Lower leg skin (tissue), 4 donors: ENCODE results near the gene DAGLA. TPM values are rescaled to one million over a fixed set of nuclear protein-coding genes. Genes with fewer than 3 reads are reported as not detected.

ENCODE experiments used
- DNase-seq, 2 donors: peaks; one replicate each; pipeline ENCODE4 v3.0.0-alpha.2; 2019; ENCODE audit warnings: low spot score in 2 of 2
- H3K4me3 ChIP-seq: fragments of 200-600 bp; sonication (generic); 2 replicates; pipeline ENCODE4 v1.5.1; 2017; ENCODE audit warnings: mild to moderate bottlenecking, low read depth; ENCODE audit not compliant: poor library complexity, severe bottlenecking
- POLR2A ChIP-seq, 2 donors: fragments of 450-650 bp; IDR thresholded peaks; one replicate each; pipeline ENCODE4 v1.6.1; 2016 to 2017; ENCODE audit warnings: antibody characterized with exemption in 2 of 2, mild to moderate bottlenecking in 1 of 2, moderate library complexity in 1 of 2
- WGBS, 2 donors: methylation state at CpG; one replicate each; pipeline ENCODE4 v1.1.5; 2018; 5-methylcytosine and 5-hydroxymethylcytosine counted together
- intact Hi-C: fragments of 100-400 bp; cut with DNase I; formaldehyde crosslinking; loops from one replicate; pipeline ENCODE4 v1.15.0; 2023; ENCODE audit warnings: low total_unique reads
- total RNA-seq, 4 donors: library from RNA; depleted of rRNA; stranded (reverse); fragments of >200 nt; gene quantifications; one replicate each; pipeline ENCODE4 v1.1.0, GENCODE V29; 2016
- TF ChIP-seq, protein P1 (sequence below), 3 donors: fragments of 450-650 bp; IDR thresholded peaks; one replicate each; pipeline ENCODE4 v1.5.1; 2016; ENCODE audit warnings: antibody characterized with exemption in 3 of 3, mild to moderate bottlenecking in 3 of 3, moderate library complexity in 2 of 3

The DAGLA gene
- total RNA-seq, 4 donors from 2014 or later = 0.23 to 1.8 (median 0.79) TPM

DNA sequence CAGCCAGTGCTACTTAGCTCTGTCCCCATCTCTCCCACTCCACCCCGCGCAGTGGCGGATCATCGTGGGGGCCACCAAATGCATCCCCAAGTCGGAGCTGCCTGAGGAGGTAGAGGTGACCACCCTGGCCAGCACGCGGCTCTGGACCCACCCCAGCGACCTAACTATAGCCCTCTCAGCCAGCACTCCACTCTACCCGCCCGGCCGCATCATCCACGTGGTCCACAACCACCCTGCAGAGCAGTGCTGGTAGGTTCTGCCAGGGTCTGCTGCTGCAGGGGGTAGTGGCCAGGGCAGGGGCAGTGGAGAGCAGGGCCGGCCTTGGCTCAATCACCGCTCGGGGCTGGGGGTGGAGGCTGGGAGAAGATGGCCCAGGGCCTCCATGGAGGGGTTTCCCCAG, 59.2 kb downstream of the DAGLA start:
- no peak for TF ChIP-seq POLR2A (IDR thresholded peaks at IDR 0.05)
- TF ChIP-seq, protein P1, sequence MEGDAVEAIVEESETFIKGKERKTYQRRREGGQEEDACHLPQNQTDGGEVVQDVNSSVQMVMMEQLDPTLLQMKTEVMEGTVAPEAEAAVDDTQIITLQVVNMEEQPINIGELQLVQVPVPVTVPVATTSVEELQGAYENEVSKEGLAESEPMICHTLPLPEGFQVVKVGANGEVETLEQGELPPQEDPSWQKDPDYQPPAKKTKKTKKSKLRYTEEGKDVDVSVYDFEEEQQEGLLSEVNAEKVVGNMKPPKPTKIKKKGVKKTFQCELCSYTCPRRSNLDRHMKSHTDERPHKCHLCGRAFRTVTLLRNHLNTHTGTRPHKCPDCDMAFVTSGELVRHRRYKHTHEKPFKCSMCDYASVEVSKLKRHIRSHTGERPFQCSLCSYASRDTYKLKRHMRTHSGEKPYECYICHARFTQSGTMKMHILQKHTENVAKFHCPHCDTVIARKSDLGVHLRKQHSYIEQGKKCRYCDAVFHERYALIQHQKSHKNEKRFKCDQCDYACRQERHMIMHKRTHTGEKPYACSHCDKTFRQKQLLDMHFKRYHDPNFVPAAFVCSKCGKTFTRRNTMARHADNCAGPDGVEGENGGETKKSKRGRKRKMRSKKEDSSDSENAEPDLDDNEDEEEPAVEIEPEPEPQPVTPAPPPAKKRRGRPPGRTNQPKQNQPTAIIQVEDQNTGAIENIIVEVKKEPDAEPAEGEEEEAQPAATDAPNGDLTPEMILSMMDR (IDR thresholded peaks at IDR 0.05) = no peak
- H3K4me3 ChIP-seq = no peak overlapping the region
- intact Hi-C loops = no loop called here
- 94 to 98% methylated on average over 12 to 15 of the region's 15 CpGs for WGBS, 2 donors
- no peak for DNase-seq

DNA sequence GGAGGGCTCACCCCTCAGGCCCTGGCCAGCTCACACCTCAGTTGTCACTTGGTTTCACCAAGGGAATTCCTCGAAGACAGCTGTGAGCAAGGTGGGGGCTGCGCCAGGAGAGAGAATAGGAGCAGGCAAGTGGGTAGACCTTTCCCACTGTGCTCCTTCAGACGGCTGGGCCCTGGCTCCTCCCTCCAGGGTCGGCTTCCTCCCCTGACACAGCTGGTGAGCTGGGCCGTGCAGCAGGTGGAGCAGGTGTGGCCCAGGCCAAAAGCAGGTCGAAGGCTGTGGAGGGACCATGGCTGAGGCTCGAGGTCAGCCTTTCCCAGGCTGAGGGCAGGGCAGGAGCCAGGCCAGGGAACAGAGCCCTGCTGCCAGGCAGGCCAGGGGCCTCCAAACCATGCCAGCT, 59.8 kb downstream of the DAGLA start:
- no peak overlapping the region for H3K4me3 ChIP-seq
- no peak for TF ChIP-seq POLR2A (IDR thresholded peaks at IDR 0.05)
- TF ChIP-seq, protein P1 (IDR thresholded peaks at IDR 0.05) = no peak
- DNase-seq = no peak
- intact Hi-C loops = no loop called here
- 81 to 90% methylated on average over 6 to 7 of the region's 7 CpGs for WGBS, 2 donors

DNA sequence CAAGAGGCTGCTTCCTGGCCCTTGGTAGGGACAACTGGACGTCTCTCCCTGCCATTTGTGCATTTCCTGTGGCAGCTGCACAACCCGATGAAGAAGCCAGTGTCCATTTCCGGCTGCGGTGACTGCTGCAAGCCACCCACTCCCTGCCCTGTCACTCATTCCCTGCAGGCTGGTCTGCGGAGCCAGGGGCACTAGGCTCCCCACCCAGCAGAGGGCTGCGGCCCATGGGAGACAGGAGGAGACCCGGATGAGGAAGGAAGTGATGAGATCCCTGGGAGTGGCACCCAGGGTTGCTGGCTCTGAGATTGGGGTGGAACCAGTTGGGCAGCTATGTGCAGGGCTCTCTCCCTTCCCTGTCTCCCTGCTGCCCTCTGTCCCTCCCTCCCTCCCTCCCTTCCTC, 62.2 kb downstream of the DAGLA start:
- 48 to 80% methylated on average over 5 to 6 of the region's 7 CpGs for WGBS, 2 donors
- intact Hi-C loops = no loop called here
- TF ChIP-seq POLR2A (IDR thresholded peaks at IDR 0.05) = no peak
- TF ChIP-seq, protein P1 (IDR thresholded peaks at IDR 0.05) = no peak
- peak in 1 of 2 donors; percentile 32 for DNase-seq
- H3K4me3 ChIP-seq = no peak overlapping the region

DNA sequence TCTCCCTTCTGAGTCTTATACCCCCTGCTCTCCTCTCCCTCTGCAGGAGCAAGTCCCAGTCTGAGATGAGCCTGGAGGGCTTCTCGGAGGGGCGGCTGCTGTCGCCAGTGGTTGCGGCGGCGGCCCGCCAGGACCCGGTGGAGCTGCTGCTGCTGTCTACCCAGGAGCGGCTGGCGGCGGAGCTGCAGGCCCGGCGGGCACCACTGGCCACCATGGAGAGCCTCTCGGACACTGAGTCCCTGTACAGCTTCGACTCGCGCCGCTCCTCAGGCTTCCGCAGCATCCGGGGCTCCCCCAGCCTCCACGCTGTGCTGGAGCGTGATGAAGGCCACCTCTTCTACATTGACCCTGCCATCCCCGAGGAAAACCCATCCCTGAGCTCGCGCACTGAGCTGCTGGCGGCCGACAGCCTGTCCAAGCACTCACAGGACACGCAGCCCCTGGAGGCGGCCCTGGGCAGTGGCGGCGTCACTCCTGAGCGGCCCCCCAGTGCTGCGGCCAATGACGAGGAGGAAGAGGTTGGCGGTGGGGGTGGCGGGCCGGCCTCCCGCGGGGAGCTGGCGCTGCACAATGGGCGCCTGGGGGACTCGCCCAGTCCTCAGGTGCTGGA, 63.4 kb downstream of the DAGLA start:
- no peak for DNase-seq
- intact Hi-C loops = no loop called here
- TF ChIP-seq, protein P1 (IDR thresholded peaks at IDR 0.05) = no peak
- TF ChIP-seq POLR2A (IDR thresholded peaks at IDR 0.05) = no peak
- 90 to 98% methylated on average over 20 to 37 of the region's 42 CpGs for WGBS, 2 donors
- no peak overlapping the region for H3K4me3 ChIP-seq

DNA sequence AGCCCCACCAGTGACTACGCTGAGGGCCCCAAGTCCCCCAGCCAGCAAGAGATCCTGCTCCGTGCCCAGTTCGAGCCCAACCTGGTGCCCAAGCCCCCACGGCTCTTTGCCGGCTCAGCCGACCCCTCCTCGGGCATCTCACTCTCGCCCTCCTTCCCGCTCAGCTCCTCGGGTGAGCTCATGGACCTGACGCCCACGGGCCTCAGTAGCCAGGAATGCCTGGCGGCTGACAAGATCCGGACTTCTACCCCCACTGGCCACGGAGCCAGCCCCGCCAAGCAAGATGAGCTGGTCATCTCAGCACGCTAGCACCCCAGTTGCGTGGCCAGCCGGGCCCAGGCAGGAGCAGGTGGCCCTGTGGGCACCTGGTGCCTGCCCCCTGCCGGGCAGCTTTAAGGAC, 64.0 kb downstream of the DAGLA start:
- DNase-seq = no peak
- H3K4me3 ChIP-seq = no peak overlapping the region
- no peak for TF ChIP-seq POLR2A (IDR thresholded peaks at IDR 0.05)
- TF ChIP-seq, protein P1 (IDR thresholded peaks at IDR 0.05) = no peak
- WGBS, 2 donors = 88 to 92% methylated on average over 18 to 20 of the region's 20 CpGs
- intact Hi-C loops = no loop called here

DNA sequence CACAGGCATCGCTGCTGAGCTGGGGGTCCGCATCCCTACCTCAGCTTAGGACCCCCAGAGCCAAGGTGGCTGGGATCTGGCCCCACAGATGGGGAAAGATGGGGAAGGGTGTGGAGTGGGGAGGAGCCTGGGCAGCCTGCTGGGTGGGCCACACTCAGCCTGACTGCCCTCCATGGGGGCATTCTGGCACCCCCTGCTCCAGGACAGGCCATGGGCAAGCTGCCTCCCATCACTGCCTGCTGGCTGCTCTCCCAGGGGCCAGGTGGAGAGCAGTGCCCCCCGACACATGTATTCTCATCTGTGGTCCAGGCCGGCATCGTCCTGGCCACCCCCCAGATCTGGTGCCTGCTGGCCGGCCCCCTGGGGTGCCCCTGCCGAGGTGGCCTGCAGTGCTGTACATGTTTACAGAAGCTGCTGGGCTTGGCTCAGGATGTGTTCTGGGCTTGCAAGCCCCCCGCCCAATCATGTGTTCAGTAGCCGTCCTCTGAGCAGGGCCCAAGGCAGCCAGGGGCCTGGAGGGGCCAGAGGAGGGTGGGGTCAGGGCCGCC, 64.5 kb downstream of the DAGLA start:
- intact Hi-C loops = no loop called here
- 88 to 100% methylated on average over 5 to 10 of the region's 10 CpGs for WGBS, 2 donors
- TF ChIP-seq, protein P1 (IDR thresholded peaks at IDR 0.05) = no peak
- TF ChIP-seq POLR2A (IDR thresholded peaks at IDR 0.05) = no peak
- DNase-seq = no peak
- H3K4me3 ChIP-seq = no peak overlapping the region
